Ishikawa (cell line): ENCODE results near the gene FNDC4.

Experiments
- CEBPB ChIP-seq: IDR thresholded peaks from 2 replicates; pipeline ENCODE4 v1.6.1; 2012
- CREB1 ChIP-seq: IDR thresholded peaks from 2 replicates; pipeline ENCODE4 v1.6.1; 2012; ENCODE audit warnings: low read depth
- EGR1 ChIP-seq: IDR thresholded peaks from 2 replicates; pipeline ENCODE4 v1.6.1; 2012
- EP300 ChIP-seq: IDR thresholded peaks from 2 replicates; pipeline ENCODE4 v1.6.1; 2012; ENCODE audit warnings: borderline replicate concordance
- FOXM1 ChIP-seq: IDR thresholded peaks from 2 replicates; pipeline ENCODE4 v1.6.1; 2012; ENCODE audit warnings: low read depth, borderline replicate concordance
- NFIC ChIP-seq: IDR thresholded peaks from 2 replicates; pipeline ENCODE4 v1.6.1; 2012
- RAD21 ChIP-seq: IDR thresholded peaks from 2 replicates; pipeline ENCODE4 v1.6.1; 2012; ENCODE audit warnings: low read depth
- TAF1 ChIP-seq: IDR thresholded peaks from 2 replicates; pipeline ENCODE4 v1.6.1; 2012; ENCODE audit warnings: low read depth, mild to moderate bottlenecking
- TCF12 ChIP-seq: IDR thresholded peaks from 2 replicates; pipeline ENCODE4 v1.6.1; 2012; ENCODE audit warnings: low read depth
- TEAD4 ChIP-seq: IDR thresholded peaks from 2 replicates; pipeline ENCODE4 v1.6.1; 2012
- YY1 ChIP-seq: IDR thresholded peaks from 2 replicates; pipeline ENCODE4 v1.6.1; 2012; ENCODE audit warnings: low read depth
- ZBTB7A ChIP-seq: IDR thresholded peaks from 2 replicates; pipeline ENCODE4 v1.6.1; 2012; ENCODE audit warnings: low read depth
- TF ChIP-seq, protein P1 (sequence below): IDR thresholded peaks from 2 replicates; pipeline ENCODE4 v1.6.1; 2012
- TF ChIP-seq, protein P2 (sequence below): IDR thresholded peaks from 2 replicates; pipeline ENCODE4 v1.6.1; 2012
- TF ChIP-seq, protein P3 (sequence below): IDR thresholded peaks from 2 replicates; pipeline ENCODE4 v1.6.1; 2012; ENCODE audit warnings: low read depth, mild to moderate bottlenecking

FNDC4 gene

DNA sequence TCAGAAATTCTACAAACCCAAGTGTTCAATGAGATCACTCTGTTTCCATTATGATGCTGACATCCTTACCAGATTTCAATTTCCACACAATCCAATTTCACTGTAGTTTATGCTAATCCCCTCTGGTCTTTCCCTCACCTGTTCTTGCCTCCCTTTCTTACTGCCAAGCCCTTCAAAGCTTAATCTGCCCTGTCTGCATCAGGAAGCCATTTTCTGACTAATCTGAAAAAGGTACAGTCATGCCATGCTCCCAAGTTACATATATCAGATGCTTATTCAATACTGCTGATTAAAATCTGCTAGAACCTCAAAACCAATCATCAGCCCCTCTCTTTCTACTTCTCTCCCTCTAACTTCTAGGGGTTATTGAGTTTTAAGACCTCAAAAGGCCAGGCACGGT is 43.9 kb downstream of the FNDC4 start:
- TF ChIP-seq, protein P1, sequence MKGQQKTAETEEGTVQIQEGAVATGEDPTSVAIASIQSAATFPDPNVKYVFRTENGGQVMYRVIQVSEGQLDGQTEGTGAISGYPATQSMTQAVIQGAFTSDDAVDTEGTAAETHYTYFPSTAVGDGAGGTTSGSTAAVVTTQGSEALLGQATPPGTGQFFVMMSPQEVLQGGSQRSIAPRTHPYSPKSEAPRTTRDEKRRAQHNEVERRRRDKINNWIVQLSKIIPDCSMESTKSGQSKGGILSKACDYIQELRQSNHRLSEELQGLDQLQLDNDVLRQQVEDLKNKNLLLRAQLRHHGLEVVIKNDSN, result no peak
- no peak for TF ChIP-seq CEBPB

DNA sequence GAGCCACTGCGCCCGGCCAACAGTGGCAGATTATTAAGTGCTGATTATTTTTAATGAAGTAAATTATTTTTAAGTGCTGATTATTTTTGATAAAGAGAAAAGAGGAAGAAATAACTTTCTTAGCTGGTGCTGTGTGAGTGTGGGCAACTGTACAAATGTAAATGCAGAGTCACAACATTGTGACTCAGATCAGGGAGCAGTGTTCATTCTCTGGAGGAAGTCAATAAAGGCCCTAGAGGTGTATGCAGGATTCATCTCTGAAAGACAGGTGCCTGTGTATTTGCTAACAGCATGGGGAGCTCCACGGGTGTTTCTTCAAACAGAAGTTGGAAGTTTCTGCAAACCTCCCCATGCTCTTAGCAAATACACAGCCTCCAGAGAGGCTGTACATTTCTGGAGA is 46.6 kb downstream of the FNDC4 start:
- TF ChIP-seq ZBTB7A, result no peak
- TF ChIP-seq EGR1, result no peak
- TF ChIP-seq CEBPB, result no peak
- no peak for TF ChIP-seq TEAD4
- TF ChIP-seq TCF12, result no peak
- no peak for TF ChIP-seq RAD21
- TF ChIP-seq, protein P2, sequence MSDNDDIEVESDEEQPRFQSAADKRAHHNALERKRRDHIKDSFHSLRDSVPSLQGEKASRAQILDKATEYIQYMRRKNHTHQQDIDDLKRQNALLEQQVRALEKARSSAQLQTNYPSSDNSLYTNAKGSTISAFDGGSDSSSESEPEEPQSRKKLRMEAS, result no peak
- no peak for TF ChIP-seq YY1

DNA sequence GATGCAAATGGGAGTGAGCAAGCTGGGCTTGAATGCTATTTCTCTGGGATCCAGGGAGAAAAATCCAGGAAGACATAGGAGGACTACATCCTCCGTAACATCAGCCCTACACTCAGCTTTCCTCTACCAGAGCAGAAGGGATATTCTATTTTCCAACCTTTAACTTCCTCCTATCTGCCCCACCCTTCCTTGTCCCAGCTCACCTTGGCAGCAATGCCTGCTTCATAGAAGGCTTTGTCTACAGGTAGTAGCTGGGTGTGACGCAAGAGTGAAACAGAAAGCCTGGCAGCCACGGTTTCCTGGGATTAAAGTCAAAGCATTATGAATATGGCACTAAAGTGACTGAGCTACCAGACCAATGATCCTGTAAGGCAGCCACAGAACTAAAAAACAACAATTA is 48.9 kb downstream of the FNDC4 start:
- no peak for TF ChIP-seq FOXM1
- TF ChIP-seq TAF1, result no peak
- no peak for TF ChIP-seq TEAD4
- TF ChIP-seq NFIC, result no peak
- no peak for TF ChIP-seq ZBTB7A
- no peak for TF ChIP-seq TCF12
- 0 out of 2 replicates have a peak, but pooled peaks have one; percentile 5 for TF ChIP-seq RAD21
- TF ChIP-seq CEBPB, result peak; percentile 95
- TF ChIP-seq EGR1, result no peak
- peak; percentile 24; the same call in 1 of the 2 replicates for TF ChIP-seq CREB1
- no peak for TF ChIP-seq YY1
- TF ChIP-seq EP300, result no peak
- TF ChIP-seq, protein P3, sequence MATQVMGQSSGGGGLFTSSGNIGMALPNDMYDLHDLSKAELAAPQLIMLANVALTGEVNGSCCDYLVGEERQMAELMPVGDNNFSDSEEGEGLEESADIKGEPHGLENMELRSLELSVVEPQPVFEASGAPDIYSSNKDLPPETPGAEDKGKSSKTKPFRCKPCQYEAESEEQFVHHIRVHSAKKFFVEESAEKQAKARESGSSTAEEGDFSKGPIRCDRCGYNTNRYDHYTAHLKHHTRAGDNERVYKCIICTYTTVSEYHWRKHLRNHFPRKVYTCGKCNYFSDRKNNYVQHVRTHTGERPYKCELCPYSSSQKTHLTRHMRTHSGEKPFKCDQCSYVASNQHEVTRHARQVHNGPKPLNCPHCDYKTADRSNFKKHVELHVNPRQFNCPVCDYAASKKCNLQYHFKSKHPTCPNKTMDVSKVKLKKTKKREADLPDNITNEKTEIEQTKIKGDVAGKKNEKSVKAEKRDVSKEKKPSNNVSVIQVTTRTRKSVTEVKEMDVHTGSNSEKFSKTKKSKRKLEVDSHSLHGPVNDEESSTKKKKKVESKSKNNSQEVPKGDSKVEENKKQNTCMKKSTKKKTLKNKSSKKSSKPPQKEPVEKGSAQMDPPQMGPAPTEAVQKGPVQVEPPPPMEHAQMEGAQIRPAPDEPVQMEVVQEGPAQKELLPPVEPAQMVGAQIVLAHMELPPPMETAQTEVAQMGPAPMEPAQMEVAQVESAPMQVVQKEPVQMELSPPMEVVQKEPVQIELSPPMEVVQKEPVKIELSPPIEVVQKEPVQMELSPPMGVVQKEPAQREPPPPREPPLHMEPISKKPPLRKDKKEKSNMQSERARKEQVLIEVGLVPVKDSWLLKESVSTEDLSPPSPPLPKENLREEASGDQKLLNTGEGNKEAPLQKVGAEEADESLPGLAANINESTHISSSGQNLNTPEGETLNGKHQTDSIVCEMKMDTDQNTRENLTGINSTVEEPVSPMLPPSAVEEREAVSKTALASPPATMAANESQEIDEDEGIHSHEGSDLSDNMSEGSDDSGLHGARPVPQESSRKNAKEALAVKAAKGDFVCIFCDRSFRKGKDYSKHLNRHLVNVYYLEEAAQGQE, result no peak
- TF ChIP-seq, protein P1, result no peak
- TF ChIP-seq, protein P2, result no peak

DNA sequence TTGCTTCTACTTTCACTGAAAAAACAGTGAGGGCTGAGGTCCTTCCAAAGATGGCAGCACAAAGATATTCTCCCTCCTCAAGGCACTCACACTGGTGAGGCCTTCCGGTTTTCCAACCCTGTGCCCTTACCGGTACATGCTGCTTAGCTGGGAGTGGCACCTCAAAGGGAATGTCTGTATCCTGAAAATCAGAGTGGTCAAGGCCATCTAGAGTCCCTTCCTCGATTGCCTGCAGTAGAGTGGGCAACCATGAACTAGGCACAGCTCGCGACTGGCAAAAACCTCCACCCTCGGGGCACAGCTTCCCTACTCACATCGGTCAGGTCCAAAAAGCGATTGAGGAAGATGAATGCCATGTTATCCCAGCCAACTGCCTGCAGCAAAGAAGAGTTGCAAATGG is 49.4 kb downstream of the FNDC4 start:
- TF ChIP-seq ZBTB7A (no peak), TAF1 (no peak), NFIC (no peak), TEAD4 (no peak), FOXM1 (no peak), EP300 (no peak), TCF12 (no peak)
- TF ChIP-seq, protein P3, result no peak
- TF ChIP-seq, protein P1, result no peak

DNA sequence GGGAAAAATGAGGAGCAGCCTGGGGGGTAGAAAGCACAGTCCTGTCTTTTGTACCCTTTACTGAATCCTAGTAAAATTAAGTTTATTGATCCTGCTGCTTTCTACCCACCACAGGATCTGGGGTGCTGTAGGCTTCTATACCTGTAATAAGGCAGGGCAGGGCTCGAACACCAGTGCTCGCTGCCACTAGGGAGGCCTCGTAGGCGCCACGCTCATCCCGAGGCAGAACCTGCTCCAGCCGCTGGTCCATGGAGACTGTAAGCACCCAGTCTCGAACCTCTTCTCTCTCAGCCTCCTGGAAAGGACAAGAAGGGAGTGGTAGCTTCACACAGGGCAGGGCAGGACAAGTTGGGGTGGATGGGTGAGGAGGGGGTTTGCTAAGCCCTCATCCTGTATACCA is 49.8 kb downstream of the FNDC4 start:
- no peak for TF ChIP-seq EP300
- TF ChIP-seq, protein P1, result no peak
- no peak for TF ChIP-seq TAF1
- TF ChIP-seq, protein P3, result no peak
- no peak for TF ChIP-seq ZBTB7A
- TF ChIP-seq EGR1, result no peak
- TF ChIP-seq YY1, result no peak
- TF ChIP-seq TCF12, result no peak
- TF ChIP-seq FOXM1, result no peak
- no peak for TF ChIP-seq CREB1
- TF ChIP-seq RAD21, result no peak
- no peak for TF ChIP-seq CEBPB
- no peak for TF ChIP-seq NFIC
- TF ChIP-seq, protein P2, result no peak
- no peak for TF ChIP-seq TEAD4
